Hematopoietic multipotent progenitor cell treated with erythropoietin and hydrocortisone succinate and interleukin-3 and kit ligand, for 8 days (in vitro differentiated cells): Measurements from ENCODE around the gene SMPX.

Experiments used
- DNase-seq: peaks from one replicate; pipeline ENCODE4 v3.0.0-alpha.2; 2015

Gene SMPX

DNA sequence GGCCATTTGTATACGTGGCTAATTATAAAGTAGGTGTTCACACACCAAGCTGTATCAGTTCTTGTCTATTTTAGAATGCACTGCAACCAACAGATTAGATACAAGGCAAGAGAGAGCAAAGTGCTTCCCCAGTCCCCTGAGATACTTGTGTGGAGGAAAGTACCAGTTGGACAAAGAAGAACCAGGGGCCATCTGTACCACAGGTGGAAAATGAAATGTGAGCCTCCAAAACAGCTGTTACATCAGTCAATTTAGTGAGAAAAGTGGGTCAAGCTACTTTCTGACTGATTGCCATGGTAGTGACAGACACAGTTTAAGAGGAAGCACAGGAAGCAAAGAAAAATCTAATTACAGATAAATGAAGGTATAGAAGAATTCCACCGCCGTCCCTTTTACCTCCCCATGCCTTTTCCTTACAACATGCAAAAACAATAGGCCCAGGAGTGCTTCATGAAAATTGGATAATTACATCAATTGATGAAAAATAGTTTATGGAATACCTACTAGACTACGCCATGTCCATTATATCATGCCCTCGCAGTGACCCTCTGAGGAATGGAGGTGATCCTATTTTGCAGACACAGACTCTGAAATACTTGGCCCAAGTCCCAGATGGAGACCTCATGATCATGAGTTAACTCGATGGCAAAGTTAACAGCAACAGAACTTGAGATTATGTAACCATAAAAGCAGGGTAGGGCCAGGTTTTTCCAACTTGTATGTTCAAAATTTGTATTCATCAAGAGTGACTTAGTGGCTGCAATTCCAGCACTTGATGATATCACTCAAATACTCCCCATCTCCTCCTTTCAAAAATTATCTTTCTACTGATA is 15.8 kb downstream of the SMPX start:
- DNase-seq = no peak

DNA sequence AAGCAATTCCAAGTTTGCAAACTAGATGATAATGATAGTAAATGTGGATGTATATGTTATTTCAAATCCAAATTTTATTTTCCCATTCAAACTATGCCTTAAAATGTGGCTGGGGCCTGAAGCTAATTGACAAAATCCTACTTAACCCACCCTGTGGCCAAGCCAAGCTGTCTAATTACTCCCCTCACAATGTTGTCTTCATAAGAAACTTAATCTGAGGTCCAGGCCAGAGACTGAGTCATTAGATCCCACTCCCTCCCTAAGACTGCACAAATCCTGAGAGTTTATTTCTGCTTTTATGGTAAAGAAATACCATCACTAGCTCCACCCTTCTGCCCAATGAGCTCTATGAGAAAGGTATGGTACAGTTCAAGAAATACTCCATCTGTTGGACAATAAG is 16.6 kb downstream of the SMPX start:
- no peak for DNase-seq

GRCh38 chrX:21740329-21741274 is 17.3 kb downstream of the SMPX start:
- no peak for DNase-seq

- DNase-seq = no peak
Measured at GRCh38 chrX:21738950-21739287, 19.0 kb downstream of the SMPX start.

DNA sequence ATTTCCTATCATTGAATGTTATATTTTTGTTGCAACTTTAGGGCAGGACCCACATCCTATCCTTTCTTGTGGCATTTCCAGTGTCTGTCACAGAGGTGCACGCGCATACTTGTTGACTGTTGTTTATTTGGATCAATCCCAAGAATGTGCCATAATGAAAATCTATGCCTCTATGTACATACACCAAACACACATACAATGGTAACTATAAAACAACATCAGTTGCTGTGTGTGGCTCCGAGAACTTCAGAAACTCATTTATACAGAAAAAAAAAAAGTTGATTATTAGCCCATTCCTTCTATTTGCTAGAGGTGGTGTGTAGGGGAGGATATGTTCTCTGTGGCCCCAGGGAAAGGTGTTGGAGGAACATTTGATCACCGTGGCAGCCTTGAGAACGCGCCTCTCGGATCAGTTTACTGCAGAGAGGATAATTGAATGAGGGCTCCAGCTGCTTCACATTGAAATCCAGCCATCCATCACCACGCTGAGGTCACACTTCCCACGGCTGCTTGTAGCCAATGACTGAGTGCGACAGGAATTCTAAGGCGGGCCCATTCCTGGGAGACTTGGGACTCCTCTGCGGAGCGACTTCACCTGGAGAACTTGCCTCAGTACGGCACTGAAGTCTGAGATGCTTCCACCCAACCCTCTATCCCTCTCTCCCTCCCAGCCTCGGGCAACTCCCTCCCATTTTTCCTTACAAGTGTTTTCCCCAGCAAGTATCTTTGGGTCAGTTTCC is 19.5 kb downstream of the SMPX start:
- no peak for DNase-seq

GRCh38 chrX:21735768-21736127 is 22.2 kb downstream of the SMPX start:
- DNase-seq = no peak

GRCh38 chrX:21735038-21735767 is 22.7 kb downstream of the SMPX start:
- DNase-seq = no peak

- DNase-seq = no peak
Measured at GRCh38 chrX:21734175-21734574, 23.7 kb downstream of the SMPX start.

- no peak for DNase-seq
Measured at GRCh38 chrX:21733705-21734104, 24.2 kb downstream of the SMPX start.

DNA sequence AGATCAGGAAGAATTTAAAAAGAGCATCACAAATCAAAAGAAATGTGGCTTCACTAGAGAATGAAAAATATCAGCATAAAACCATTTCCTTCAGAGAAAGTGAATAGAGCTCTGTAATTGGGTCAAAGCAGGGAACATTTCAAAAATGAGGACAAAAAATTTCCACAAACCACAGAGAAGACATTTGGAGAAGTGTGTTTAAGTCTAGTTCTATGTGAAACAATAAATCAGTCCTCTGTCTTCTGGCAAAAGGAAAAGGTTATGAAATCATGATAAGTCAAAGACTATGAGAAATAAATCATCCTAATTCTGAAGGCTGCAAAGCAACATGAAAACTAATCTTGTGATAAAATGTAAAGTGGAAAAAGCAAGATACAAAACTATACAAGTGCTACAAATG is 27.9 kb downstream of the SMPX start:
- DNase-seq = no peak

DNA sequence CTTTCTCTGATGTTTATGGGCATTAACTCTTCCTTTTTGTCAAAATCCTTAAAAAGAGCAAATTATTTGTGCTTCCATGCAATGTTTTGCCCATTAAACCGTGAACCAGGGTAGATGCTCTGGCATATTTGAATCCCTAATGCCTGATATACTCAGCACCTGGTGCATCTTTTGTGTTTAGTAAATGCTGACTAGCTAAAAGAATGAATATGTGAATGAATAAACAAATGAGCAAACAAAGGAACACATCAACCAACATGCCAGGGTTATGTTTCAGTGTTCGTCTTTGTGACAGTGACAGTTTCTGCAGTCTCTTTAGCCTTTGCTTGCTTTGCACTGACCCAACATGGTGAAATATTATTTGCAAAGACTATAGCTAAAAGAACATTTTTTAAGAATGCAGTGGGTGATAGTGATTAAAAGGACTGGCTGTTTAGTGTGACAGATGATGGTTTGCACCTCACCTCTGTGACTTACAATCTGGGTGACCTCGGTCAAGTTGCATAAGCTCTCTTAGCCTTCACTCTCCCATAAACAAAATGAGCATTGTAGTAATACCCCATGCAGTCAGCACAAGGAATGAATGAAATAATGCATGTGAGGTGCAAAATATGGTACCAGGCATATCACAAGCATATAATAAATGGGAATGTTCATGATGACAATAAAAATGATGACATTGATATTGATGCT is 29.5 kb downstream of the SMPX start:
- DNase-seq = no peak

- no peak for DNase-seq
Measured at GRCh38 chrX:21725916-21726315, 32.0 kb downstream of the SMPX start.

DNA sequence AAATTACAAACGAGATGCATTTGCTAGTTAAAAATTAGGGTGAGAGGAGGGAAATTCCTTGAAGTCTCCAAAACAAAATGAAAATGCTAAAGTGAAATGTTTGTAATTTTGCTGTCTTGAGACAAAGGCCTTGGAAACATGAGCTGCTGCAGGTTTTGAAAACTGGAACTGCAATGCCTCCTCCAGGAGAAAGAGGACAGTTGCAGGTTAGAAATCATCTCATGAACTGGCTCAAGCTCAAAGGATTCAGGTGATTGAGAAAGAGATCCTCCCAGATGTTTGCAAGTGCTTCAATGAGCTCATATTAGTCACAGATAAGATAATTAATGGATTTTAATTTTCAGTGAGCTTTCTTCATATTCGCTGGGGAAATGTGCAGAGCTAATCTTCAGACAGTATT is 32.4 kb downstream of the SMPX start:
- no peak for DNase-seq

DNA sequence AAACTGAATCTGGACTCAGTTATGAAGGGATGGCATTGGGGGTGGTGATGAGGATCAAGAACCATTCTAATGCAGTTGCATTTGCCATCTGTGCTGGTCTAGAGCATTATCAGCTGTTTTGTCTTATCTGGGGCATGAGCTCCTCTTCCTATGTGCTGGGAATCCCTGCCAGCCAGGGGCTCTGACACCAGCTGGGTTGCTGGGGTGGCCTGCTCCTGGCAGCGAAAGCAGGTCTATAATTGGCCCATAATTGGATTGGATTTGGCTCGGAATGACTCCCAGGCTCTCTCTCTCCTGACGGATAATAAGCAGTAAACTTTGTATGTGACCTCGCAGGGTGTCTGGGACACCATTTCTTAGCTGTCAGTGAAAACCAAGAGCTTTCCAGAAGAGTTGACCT is 34.1 kb downstream of the SMPX start:
- no peak for DNase-seq

- DNase-seq = no peak
Measured at GRCh38 chrX:21723084-21723483, 34.8 kb downstream of the SMPX start.

GRCh38 chrX:21721195-21721594 is 36.7 kb downstream of the SMPX start:
- no peak for DNase-seq

- no peak for DNase-seq
Measured at GRCh38 chrX:21718575-21718974, 39.3 kb downstream of the SMPX start.

DNA sequence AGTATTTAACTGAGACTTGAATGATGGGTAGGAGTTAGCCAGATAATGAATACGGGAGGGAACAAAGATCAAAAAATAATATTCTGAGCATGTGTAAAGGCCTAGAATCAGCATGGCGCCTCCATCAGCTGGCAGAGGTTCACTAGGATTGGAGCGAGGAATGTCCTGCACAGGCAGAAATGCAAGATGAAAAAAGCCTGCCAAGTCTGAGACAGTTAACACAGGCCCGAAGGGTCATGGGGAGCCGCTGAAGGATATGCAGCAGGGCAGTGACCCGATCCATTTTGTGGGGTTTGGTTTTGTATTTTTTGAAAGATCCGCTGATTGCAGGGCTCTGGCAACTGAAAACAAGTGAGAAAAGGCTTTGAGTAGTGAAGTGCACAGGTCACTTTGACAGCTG is 40.1 kb downstream of the SMPX start:
- DNase-seq = no peak

GRCh38 chrX:21715825-21716224 is 42.1 kb downstream of the SMPX start:
- DNase-seq = no peak

DNA sequence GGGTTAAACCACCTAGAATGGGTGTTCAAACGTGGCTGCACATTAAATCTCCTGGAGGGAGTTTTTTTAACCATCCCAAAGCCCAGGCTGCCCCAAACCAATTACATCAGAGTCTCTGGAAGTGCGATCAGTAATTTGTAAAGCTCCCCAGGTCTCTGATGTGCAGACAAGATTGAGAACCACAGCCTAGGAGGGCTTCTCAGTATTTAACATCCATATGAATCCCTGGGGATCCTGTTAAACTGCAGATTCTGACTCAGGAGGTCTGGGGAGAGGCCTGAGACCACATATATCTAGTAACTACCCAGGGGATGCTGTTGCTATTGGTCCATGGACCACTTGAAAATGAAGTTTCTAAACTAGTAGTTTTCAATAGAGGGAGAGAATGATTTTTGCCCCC is 42.6 kb downstream of the SMPX start:
- no peak for DNase-seq

DNA sequence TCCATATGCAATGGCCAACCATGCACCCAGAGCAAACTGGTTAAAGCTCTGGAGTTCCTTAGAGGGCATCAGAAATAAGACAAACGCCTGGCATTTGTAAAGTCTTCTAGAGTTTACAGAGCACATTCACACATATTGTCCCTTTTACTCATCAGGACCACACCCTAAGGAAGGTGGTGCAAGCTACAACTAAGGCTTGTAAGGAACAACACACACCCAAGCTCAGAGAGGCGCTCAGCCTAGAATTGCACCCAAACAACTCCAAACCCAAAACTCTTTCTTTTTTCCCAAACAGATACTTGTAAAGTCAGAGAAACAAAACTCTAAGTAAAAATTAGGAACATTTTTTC is 46.1 kb downstream of the SMPX start:
- DNase-seq = no peak

GRCh38 chrX:21711129-21711847 is 46.6 kb downstream of the SMPX start:
- DNase-seq = no peak
